Measurements from ENCODE around the gene FAM3A. TPM values are rescaled to one million over a fixed set of nuclear protein-coding genes. Genes with fewer than 3 reads are reported as not detected.

The FAM3A gene
- total and polyA plus RNA-seq, 2 of the 8 experiments (the other 6 are each of a cell fraction or from before 2014, with no cell fraction given) = 16.2 to 18.6 TPM

- Histone ChIP-seq H3K14ac (ENCODE audit: insufficient read length) (no peak overlapping the region), H3K4ac (replicated peaks; ENCODE audit: insufficient read length, low read depth, low read length) (no peak overlapping the region), H2AFZ (ENCODE audit: low read length) (no peak overlapping the region), H3K9ac (replicated peaks in 1 of 4; ENCODE audit: extremely low read depth in 1 of 4, low read depth in 3 of 4, low read length in 3 of 4) (no peak overlapping the region), H3K79me2 (ENCODE audit: control insufficient read depth in 1 of 2, insufficient read depth in 2 of 2, low read length in 2 of 2) (no peaks in the 10 kb centered on the region), H3K4me3 (ENCODE audit: extremely low read depth in 1 of 4, insufficient read depth in 2 of 4, low read depth in 3 of 4, low read length in 4 of 4) (no peak overlapping the region), H3K36me3 (ENCODE audit: control insufficient read depth in 2 of 4, insufficient read depth in 4 of 4, low read length in 3 of 4) (no peaks in the 10 kb centered on the region; a peak in 1 of 8 replicates), H2BK20ac (ENCODE audit: low read length) (no peak overlapping the region), H3K18ac (ENCODE audit: extremely low read depth, low read length) (no peak overlapping the region), H3K9me3 (ENCODE audit: insufficient read depth in 2 of 2, low read depth in 1 of 2, low read length in 1 of 2) (no peaks in the 10 kb centered on the region), H4K8ac (ENCODE audit: extremely low read depth, insufficient read depth, low read length) (no peak overlapping the region), H3K27me3 (replicated peaks in 1 of 4; ENCODE audit: control insufficient read depth in 3 of 4, extremely low read depth in 1 of 4, insufficient read depth in 3 of 4, low read length in 3 of 4) (no peaks in the 10 kb centered on the region), H3K27ac (ENCODE audit: low read depth, low read length) (no peak overlapping the region), H3K56ac (replicated peaks; ENCODE audit: insufficient read length, low read depth, low read length) (no peak overlapping the region), H3K4me1 (replicated peaks in 1 of 4; ENCODE audit: control insufficient read depth in 3 of 4, insufficient read depth in 4 of 4, low read length in 3 of 4) (no peaks in the 10 kb centered on the region), H3K4me2 (ENCODE audit: insufficient read depth in 1 of 2, low read depth in 2 of 2, low read length in 2 of 2) (no peak overlapping the region), H2BK12ac (ENCODE audit: low read depth, low read length) (no peak overlapping the region), H3K79me1 (ENCODE audit: low read depth, low read length) (no peaks in the 10 kb centered on the region), H2BK15ac (ENCODE audit: low read length) (no peak overlapping the region), H2BK5ac (ENCODE audit: low read depth, low read length) (no peak overlapping the region), H4K20me1 (replicated peaks in 1 of 2; ENCODE audit: control insufficient read depth in 1 of 2, insufficient read depth in 2 of 2, low read length in 2 of 2) (no peaks in the 10 kb centered on the region), H4K91ac (replicated peaks; ENCODE audit: insufficient read length, low read length) (no peak overlapping the region), H4K5ac (ENCODE audit: insufficient read length, low read depth, low read length) (no peak overlapping the region), H2BK120ac (replicated peaks; ENCODE audit: low read depth, low read length) (no peak overlapping the region), H3K23ac (ENCODE audit: insufficient read length) (no peak overlapping the region), H3K23me2 (ENCODE audit: low read depth, low read length) (no peaks in the 10 kb centered on the region), H2AK5ac (ENCODE audit: low read depth, low read length) (no peak overlapping the region)
- FAIRE-seq (no peak), DNase-seq (ENCODE audit: low read depth in 1 of 2, low spot score in 2 of 2) (no peak)
- ChIA-PET CTCF (ENCODE audit: partially characterized antibody) (no interaction called here), POLR2A (ENCODE audit: partially characterized antibody) (interaction anchor here (1.6 kb wide), 1 partner anchor 108 kb away, joined by 4 read pairs; the partner anchor contains the start of gene RPL10)
- WGBS, 2 experiments (ENCODE audit: extremely low coverage in 1 of 2, insufficient coverage in 1 of 2, insufficient read length in 1 of 2, insufficient replicate concordance in 2 of 2, low coverage in 1 of 2, low lambda C conversion rate in 2 of 2, missing lambda C conversion rate in 1 of 2) = 97% methylated on average over 10 of the region's 12 CpGs; no CpG with 5 or more reads in 1 of the 2 experiments
- no peak for TF ChIP-seq EP300 (IDR thresholded peaks at IDR 0.05; ENCODE audit: borderline replicate concordance in 1 of 2, low read depth in 2 of 2, low read length in 2 of 2)
- no peak for TF ChIP-seq HDAC6 (IDR thresholded peaks at IDR 0.05; ENCODE audit: low read depth, low read length)
Observed at GRCh38 chrX:154505734-154506133, 10.3 kb downstream of the FAM3A start.

All from H1 (cell line).